ENCODE measurements around the gene HSD17B2. TPM values are rescaled to one million over a fixed set of nuclear protein-coding genes. Genes with fewer than 3 reads are reported as not detected.

Gene HSD17B2
- polyA plus RNA-seq, 1 of the 3 experiments (the other 2 are of a cell fraction), result not detected

GRCh38 chr16:82067804-82068325, 32.8 kb downstream of the HSD17B2 start:
- H4K20me1 ChIP-seq (ENCODE audit: insufficient read depth), result no peaks in the 10 kb centered on the region
- no peaks in the 10 kb centered on the region for H3K36me3 ChIP-seq (replicated peaks in 1 of 2; ENCODE audit: control insufficient read depth in 1 of 2, insufficient read depth in 2 of 2, low read length in 1 of 2)
- H3K27me3 ChIP-seq (ENCODE audit: insufficient read depth), result peaks cover 7% of the 10 kb centered on the region
- H3F3A ChIP-seq (replicated peaks; ENCODE audit: insufficient read depth), result no peaks in the 10 kb centered on the region
- no peak overlapping the region for H2AFZ ChIP-seq (ENCODE audit: low read depth)
- no peak overlapping the region for H3K4me2 ChIP-seq
- H3K9me3 ChIP-seq, result no peaks in the 10 kb centered on the region
- 42% methylated on average over 8 of the region's 10 CpGs for WGBS (ENCODE audit: low lambda C conversion rate)
- TF ChIP-seq RXRA (IDR thresholded peaks at IDR 0.05; ENCODE audit: borderline replicate concordance, low read depth) (no peak), IRF3 (IDR thresholded peaks at IDR 0.05; ENCODE audit: low read depth, low read length) (no peak), TAF1 (IDR thresholded peaks at IDR 0.05; ENCODE audit: borderline replicate concordance, low read depth, low read length) (no peak), POLR2AphosphoS5 (IDR thresholded peaks at IDR 0.05; ENCODE audit: low read depth, low read length) (no peak), MAX (IDR thresholded peaks at IDR 0.05; ENCODE audit: low read depth) (no peak), FOXM1 (IDR thresholded peaks at IDR 0.05; ENCODE audit: low read depth) (no peak), TEAD4 (IDR thresholded peaks at IDR 0.05; ENCODE audit: borderline replicate concordance, insufficient read depth) (no peak), PBX3 (IDR thresholded peaks at IDR 0.05) (no peak), SMC3 (IDR thresholded peaks at IDR 0.05; ENCODE audit: low read depth, low read length) (no peak), ZBTB33 (IDR thresholded peaks at IDR 0.05; ENCODE audit: borderline replicate concordance, low read depth) (no peak), USF2 (IDR thresholded peaks at IDR 0.05; ENCODE audit: borderline replicate concordance, low read depth, low read length) (no peak), CHD2 (IDR thresholded peaks at IDR 0.05; ENCODE audit: low read length, partially characterized antibody) (no peak), CTCF (IDR thresholded peaks at IDR 0.05) (no peak)
- TF ChIP-seq, protein P1, sequence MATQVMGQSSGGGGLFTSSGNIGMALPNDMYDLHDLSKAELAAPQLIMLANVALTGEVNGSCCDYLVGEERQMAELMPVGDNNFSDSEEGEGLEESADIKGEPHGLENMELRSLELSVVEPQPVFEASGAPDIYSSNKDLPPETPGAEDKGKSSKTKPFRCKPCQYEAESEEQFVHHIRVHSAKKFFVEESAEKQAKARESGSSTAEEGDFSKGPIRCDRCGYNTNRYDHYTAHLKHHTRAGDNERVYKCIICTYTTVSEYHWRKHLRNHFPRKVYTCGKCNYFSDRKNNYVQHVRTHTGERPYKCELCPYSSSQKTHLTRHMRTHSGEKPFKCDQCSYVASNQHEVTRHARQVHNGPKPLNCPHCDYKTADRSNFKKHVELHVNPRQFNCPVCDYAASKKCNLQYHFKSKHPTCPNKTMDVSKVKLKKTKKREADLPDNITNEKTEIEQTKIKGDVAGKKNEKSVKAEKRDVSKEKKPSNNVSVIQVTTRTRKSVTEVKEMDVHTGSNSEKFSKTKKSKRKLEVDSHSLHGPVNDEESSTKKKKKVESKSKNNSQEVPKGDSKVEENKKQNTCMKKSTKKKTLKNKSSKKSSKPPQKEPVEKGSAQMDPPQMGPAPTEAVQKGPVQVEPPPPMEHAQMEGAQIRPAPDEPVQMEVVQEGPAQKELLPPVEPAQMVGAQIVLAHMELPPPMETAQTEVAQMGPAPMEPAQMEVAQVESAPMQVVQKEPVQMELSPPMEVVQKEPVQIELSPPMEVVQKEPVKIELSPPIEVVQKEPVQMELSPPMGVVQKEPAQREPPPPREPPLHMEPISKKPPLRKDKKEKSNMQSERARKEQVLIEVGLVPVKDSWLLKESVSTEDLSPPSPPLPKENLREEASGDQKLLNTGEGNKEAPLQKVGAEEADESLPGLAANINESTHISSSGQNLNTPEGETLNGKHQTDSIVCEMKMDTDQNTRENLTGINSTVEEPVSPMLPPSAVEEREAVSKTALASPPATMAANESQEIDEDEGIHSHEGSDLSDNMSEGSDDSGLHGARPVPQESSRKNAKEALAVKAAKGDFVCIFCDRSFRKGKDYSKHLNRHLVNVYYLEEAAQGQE (IDR thresholded peaks at IDR 0.05; ENCODE audit: low read depth, low read length), result no peak
- POLR2A ChIA-PET, result no interaction called here
- H3K27ac ChIP-seq (ENCODE audit: low read depth in 2 of 2, low read length in 1 of 2), result no peak overlapping the region
- no peak for DNase-seq
- no peak overlapping the region for H3K9ac ChIP-seq
- H3K4me1 ChIP-seq (ENCODE audit: control insufficient read depth in 1 of 2, insufficient read depth in 2 of 2, low read depth in 1 of 2, low read length in 1 of 2), result no peaks in the 10 kb centered on the region
- no peak overlapping the region for H3K4me3 ChIP-seq (ENCODE audit: low read depth in 2 of 2, low read length in 1 of 2)
- CTCF ChIA-PET, result no interaction called here
- no peaks in the 10 kb centered on the region for H3K9me2 ChIP-seq
- H3K79me2 ChIP-seq (ENCODE audit: insufficient read depth), result no peaks in the 10 kb centered on the region

Measured in SK-N-SH (cell line).